Fibroblast of lung (primary cell): Measurements from ENCODE around the gene CBS. TPM values are rescaled to one million over a fixed set of nuclear protein-coding genes. Genes with fewer than 3 reads are reported as not detected.

Experiments used
- DNase-seq, 2 donors: peaks; one replicate each; pipeline versions ENCODE4 v3.0.0 to v3.0.0-alpha.2; 2010; ENCODE audit warnings: low read depth in 2 of 2
- H2AFZ ChIP-seq: 2 replicates; pipeline ENCODE4 v1.5.1; 2012; ENCODE audit warnings: low read length, control low read depth, inconsistent platforms
- H3K27ac ChIP-seq: 2 replicates; pipeline ENCODE4 v1.5.1; 2011; ENCODE audit warnings: low read length, control low read depth; ENCODE audit not compliant: insufficient read depth
- H3K27me3 ChIP-seq: 2 replicates; pipeline ENCODE4 v1.5.1; 2011; ENCODE audit warnings: mild to moderate bottlenecking, low read length; ENCODE audit not compliant: control insufficient read depth, insufficient read depth
- H3K36me3 ChIP-seq: 2 replicates; pipeline ENCODE4 v1.5.1; 2011; ENCODE audit warnings: low read length; ENCODE audit not compliant: control insufficient read depth, insufficient read depth
- H3K4me1 ChIP-seq: 2 replicates; pipeline ENCODE4 v1.5.1; 2011; ENCODE audit warnings: low read length; ENCODE audit not compliant: control insufficient read depth, insufficient read depth; ENCODE audit errors: extremely low read depth
- H3K4me2 ChIP-seq: 2 replicates; pipeline ENCODE4 v1.5.1; 2011; ENCODE audit warnings: low read length, control low read depth; ENCODE audit not compliant: insufficient read depth; ENCODE audit errors: extremely low read depth
- H3K4me3 ChIP-seq, 4 experiments: fragments of 200-600 bp in 1 of 4; sonication (generic) in 1 of 4; replicated peaks in 1 of 4; 2 replicates each; pipeline ENCODE4 v1.5.1; 2011 to 2016; ENCODE audit warnings: low read length in 4 of 4, low read depth in 3 of 4, mild to moderate bottlenecking in 3 of 4, control low read depth in 2 of 4, inconsistent platforms in 1 of 4, mixed read lengths in 1 of 4; ENCODE audit not compliant: insufficient read depth in 1 of 4; ENCODE audit errors: control extremely low read depth in 1 of 4
- H3K79me2 ChIP-seq: 2 replicates; pipeline ENCODE4 v1.5.1; 2012; ENCODE audit warnings: mild to moderate bottlenecking, low read length, inconsistent platforms; ENCODE audit not compliant: control insufficient read depth, insufficient read depth
- H3K9ac ChIP-seq: 2 replicates; pipeline ENCODE4 v1.5.1; 2011; ENCODE audit warnings: mild to moderate bottlenecking, low read length, control low read depth; ENCODE audit not compliant: insufficient read depth
- H3K9me3 ChIP-seq: 2 replicates; pipeline ENCODE4 v1.5.1; 2012; ENCODE audit warnings: low read depth, low read length; ENCODE audit not compliant: control insufficient read depth, insufficient read depth
- H4K20me1 ChIP-seq: 2 replicates; pipeline ENCODE4 v1.5.1; 2011; ENCODE audit warnings: low read length; ENCODE audit not compliant: control insufficient read depth, insufficient read depth; ENCODE audit errors: extremely low read depth
- EZH2 ChIP-seq: IDR thresholded peaks from 2 replicates; pipeline ENCODE4 v1.5.1; 2012; ENCODE audit warnings: low read length, control low read depth, mild to moderate bottlenecking; ENCODE audit errors: missing control alignments
- polyA plus RNA-seq, 2 donors: library from polyadenylated mRNA; depleted of rRNA in 1 of 2; stranded (reverse) in 1 of 2; unstranded in 1 of 2; fragments of >200 nt; gene quantifications; 2 replicates each; pipeline ENCODE4 v1.2.1, GENCODE V29; 2011 to 2012; ENCODE audit warnings: missing spikeins in 1 of 2
- total RNA-seq: library from RNA; depleted of rRNA; stranded (reverse); fragments of >200 nt; gene quantifications from 2 replicates; pipeline ENCODE4 v1.2.1, GENCODE V29; 2014
- TF ChIP-seq, protein P1 (sequence below), 2 donors: IDR thresholded peaks in 1 of 2; conservative IDR thresholded peaks in 1 of 2; 1 replicate in 1 of 2; 2 replicates in 1 of 2; pipeline ENCODE4 v1.5.1; 2011 to 2012; ENCODE audit warnings: low read length in 2 of 2, control low read depth in 1 of 2, inconsistent platforms in 1 of 2, low read depth in 1 of 2, mild to moderate bottlenecking in 1 of 2

CBS gene
- total and polyA plus RNA-seq, 2 donors (not counting 1 experiment from before 2014, with no cell fraction given): 14.3 to 113 TPM

DNA sequence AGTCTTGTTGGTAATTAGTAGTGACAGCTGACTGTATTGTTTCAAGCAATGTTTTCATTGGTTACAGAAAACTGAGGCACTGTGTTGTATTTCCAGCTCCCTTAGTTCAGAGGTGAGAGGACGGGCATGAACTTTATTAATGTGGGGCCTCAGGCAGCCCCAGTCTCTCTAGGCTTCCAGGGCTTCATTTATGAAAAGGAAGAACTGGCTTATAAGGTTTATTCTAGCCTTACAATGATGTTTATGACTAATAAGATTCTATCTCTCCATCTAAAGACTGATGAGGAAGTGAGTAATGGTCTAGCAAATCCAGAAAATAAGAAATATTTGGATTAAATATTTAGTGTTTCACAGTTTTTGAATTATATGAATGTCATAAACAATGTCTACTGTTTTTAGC, 41.5 kb downstream of the CBS start:
- H3K27ac ChIP-seq: no peak overlapping the region
- H2AFZ ChIP-seq: no peak overlapping the region
- H3K4me3 ChIP-seq: no peak overlapping the region
- no peaks in the 10 kb centered on the region for H3K27me3 ChIP-seq
- DNase-seq: peak in 1 of 2 donors; percentile 16
- no peaks in the 10 kb centered on the region for H3K79me2 ChIP-seq
- H3K4me2 ChIP-seq: no peak overlapping the region
- H3K4me1 ChIP-seq: no peaks in the 10 kb centered on the region
- TF ChIP-seq EZH2: no peak
- TF ChIP-seq, protein P1, sequence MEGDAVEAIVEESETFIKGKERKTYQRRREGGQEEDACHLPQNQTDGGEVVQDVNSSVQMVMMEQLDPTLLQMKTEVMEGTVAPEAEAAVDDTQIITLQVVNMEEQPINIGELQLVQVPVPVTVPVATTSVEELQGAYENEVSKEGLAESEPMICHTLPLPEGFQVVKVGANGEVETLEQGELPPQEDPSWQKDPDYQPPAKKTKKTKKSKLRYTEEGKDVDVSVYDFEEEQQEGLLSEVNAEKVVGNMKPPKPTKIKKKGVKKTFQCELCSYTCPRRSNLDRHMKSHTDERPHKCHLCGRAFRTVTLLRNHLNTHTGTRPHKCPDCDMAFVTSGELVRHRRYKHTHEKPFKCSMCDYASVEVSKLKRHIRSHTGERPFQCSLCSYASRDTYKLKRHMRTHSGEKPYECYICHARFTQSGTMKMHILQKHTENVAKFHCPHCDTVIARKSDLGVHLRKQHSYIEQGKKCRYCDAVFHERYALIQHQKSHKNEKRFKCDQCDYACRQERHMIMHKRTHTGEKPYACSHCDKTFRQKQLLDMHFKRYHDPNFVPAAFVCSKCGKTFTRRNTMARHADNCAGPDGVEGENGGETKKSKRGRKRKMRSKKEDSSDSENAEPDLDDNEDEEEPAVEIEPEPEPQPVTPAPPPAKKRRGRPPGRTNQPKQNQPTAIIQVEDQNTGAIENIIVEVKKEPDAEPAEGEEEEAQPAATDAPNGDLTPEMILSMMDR (conservative IDR thresholded peaks at IDR 0.05 in 1 of 2, IDR thresholded peaks at IDR 0.05 in 1 of 2; ENCODE audit: low read depth in 1 of 2, low read length in 2 of 2): no peak
- H4K20me1 ChIP-seq: no peaks in the 10 kb centered on the region
- H3K36me3 ChIP-seq: peaks cover 2% of the 10 kb centered on the region
- H3K9ac ChIP-seq: no peak overlapping the region
- no peaks in the 10 kb centered on the region for H3K9me3 ChIP-seq

DNA sequence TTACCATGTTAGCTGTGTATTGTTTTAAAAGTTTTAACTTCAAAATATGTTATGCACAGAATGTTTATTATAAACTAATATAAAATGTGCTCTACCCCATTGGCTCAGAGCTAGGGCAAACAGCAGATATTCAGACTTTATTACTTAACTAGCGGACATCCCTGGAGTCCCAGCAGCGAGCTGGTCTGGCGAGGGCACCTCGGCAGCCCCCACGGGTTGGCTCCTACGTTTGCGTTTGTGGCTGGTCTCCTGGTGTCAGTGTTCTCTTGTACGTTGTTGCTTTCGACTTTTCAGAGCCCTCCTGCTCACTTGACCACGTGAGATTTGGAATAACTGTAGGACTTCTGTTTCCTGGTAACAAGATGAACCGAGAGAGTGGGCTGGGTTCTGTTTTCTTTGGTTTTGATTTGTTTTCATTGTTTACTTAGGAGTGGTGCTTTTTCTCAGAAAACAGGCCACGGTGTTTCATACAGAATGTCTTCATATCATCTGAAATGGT, 44.5 kb downstream of the CBS start:
- no peak overlapping the region for H3K4me2 ChIP-seq
- H3K36me3 ChIP-seq: peaks cover 11% of the 10 kb centered on the region
- H2AFZ ChIP-seq: no peak overlapping the region
- H3K9ac ChIP-seq: no peak overlapping the region
- H3K27ac ChIP-seq: no peak overlapping the region
- no peaks in the 10 kb centered on the region for H4K20me1 ChIP-seq
- H3K4me1 ChIP-seq: no peaks in the 10 kb centered on the region
- H3K9me3 ChIP-seq: no peaks in the 10 kb centered on the region
- H3K79me2 ChIP-seq: no peaks in the 10 kb centered on the region
- DNase-seq: no peak
- no peaks in the 10 kb centered on the region for H3K27me3 ChIP-seq
- no peak for TF ChIP-seq EZH2
- TF ChIP-seq, protein P1 (conservative IDR thresholded peaks at IDR 0.05 in 1 of 2, IDR thresholded peaks at IDR 0.05 in 1 of 2; ENCODE audit: low read depth in 1 of 2, low read length in 2 of 2): no peak
- H3K4me3 ChIP-seq: no peak overlapping the region

DNA sequence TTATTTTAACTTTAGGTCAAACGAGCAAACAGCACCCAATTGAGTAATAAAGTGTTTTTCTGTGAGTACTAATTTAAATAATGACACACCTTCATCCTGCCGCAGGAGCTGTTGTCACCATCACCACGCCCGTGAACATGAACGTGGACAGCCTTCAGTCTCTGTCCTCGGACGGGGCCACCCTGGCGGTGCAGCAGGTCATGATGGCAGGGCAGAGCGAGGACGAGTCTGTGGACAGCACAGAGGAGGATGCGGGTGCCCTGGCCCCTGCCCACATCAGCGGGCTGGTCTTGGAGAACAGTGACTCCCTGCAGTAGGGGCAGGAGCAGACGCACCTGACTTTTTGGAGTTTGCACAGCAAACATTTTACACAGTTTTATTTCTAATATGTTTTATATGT, 45.9 kb downstream of the CBS start:
- H3K9me3 ChIP-seq: no peaks in the 10 kb centered on the region
- H3K4me3 ChIP-seq: no peak overlapping the region
- no peak for TF ChIP-seq EZH2
- TF ChIP-seq, protein P1 (conservative IDR thresholded peaks at IDR 0.05 in 1 of 2, IDR thresholded peaks at IDR 0.05 in 1 of 2; ENCODE audit: low read depth in 1 of 2, low read length in 2 of 2): no peak
- peaks cover 11% of the 10 kb centered on the region for H3K36me3 ChIP-seq
- no peak overlapping the region for H3K9ac ChIP-seq
- no peak overlapping the region for H3K27ac ChIP-seq
- H3K4me2 ChIP-seq: no peak overlapping the region
- no peaks in the 10 kb centered on the region for H4K20me1 ChIP-seq
- no peaks in the 10 kb centered on the region for H3K79me2 ChIP-seq
- no peak overlapping the region for H2AFZ ChIP-seq
- no peaks in the 10 kb centered on the region for H3K4me1 ChIP-seq
- H3K27me3 ChIP-seq: no peaks in the 10 kb centered on the region
- no peak for DNase-seq
